Liver (tissue), 9 donors: ENCODE data around the gene CLDN5. TPM values are rescaled to one million over a fixed set of nuclear protein-coding genes. Genes with fewer than 3 reads are reported as not detected.
A peak's percentile ranks its signal among the peaks of the same experiment; 100 is the strongest.

Source experiments
- DNase-seq: peaks from one replicate; pipeline ENCODE4 v3.0.0-alpha.2; 2017; ENCODE audit warnings: low spot score
- H3K27ac ChIP-seq, 2 donors: one replicate each; pipeline ENCODE4 v1.7.0; 2013; ENCODE audit warnings: inconsistent platforms in 2 of 2, low read length in 2 of 2, control low read depth in 1 of 2, low read depth in 1 of 2, mild to moderate bottlenecking in 1 of 2
- H3K27me3 ChIP-seq, 4 donors: one replicate each; pipeline versions ENCODE4 v1.6.1 to v1.7.0; 2013; ENCODE audit warnings: low read length in 3 of 4, inconsistent platforms in 1 of 4, mild to moderate bottlenecking in 1 of 4, moderate library complexity in 1 of 4; ENCODE audit not compliant: control insufficient read depth in 4 of 4, insufficient read depth in 4 of 4
- H3K36me3 ChIP-seq, 4 donors: one replicate each; pipeline versions ENCODE4 v1.6.1 to v1.7.0; 2013; ENCODE audit warnings: low read length in 3 of 4, mild to moderate bottlenecking in 3 of 4, low read depth in 1 of 4, moderate library complexity in 1 of 4; ENCODE audit not compliant: control insufficient read depth in 4 of 4, insufficient read depth in 3 of 4
- H3K4me1 ChIP-seq, 4 donors: one replicate each; pipeline versions ENCODE4 v1.6.1 to v1.7.0; 2013; ENCODE audit warnings: low read length in 3 of 4, mild to moderate bottlenecking in 3 of 4, moderate library complexity in 1 of 4; ENCODE audit not compliant: control insufficient read depth in 4 of 4, insufficient read depth in 4 of 4
- H3K4me3 ChIP-seq, 3 donors: one replicate each; pipeline versions ENCODE4 v1.6.1 to v1.7.0; 2013; ENCODE audit warnings: low read length in 3 of 3, control low read depth in 1 of 3, low read depth in 1 of 3, mild to moderate bottlenecking in 1 of 3
- H3K9ac ChIP-seq, 2 donors: one replicate each; pipeline ENCODE4 v1.7.0; 2013; ENCODE audit warnings: low read length in 2 of 2, mild to moderate bottlenecking in 2 of 2, moderate library complexity in 2 of 2, control low read depth in 1 of 2, low read depth in 1 of 2
- H3K9me3 ChIP-seq, 4 donors: one replicate each; pipeline versions ENCODE4 v1.6.1 to v1.7.0; 2013; ENCODE audit warnings: low read length in 3 of 4; ENCODE audit not compliant: control insufficient read depth in 4 of 4
- EGR1 ChIP-seq, 2 donors: IDR thresholded peaks; 2 replicates each; pipeline ENCODE4 v1.6.1; 2016 to 2018; ENCODE audit warnings: antibody characterized with exemption in 2 of 2, low read depth in 2 of 2
- FOXA1 ChIP-seq: IDR thresholded peaks from 2 replicates; pipeline ENCODE4 v1.6.1; 2016; ENCODE audit warnings: antibody characterized with exemption
- HNF4A ChIP-seq, 2 donors: conservative IDR thresholded peaks; 2 replicates each; pipeline ENCODE4 v1.6.1; 2016; ENCODE audit warnings: antibody characterized with exemption in 2 of 2, mild to moderate bottlenecking in 2 of 2
- HNF4G ChIP-seq: IDR thresholded peaks from 2 replicates; pipeline ENCODE4 v1.6.1; 2016; ENCODE audit warnings: antibody characterized with exemption
- JUND ChIP-seq, 2 donors: IDR thresholded peaks; 2 replicates each; pipeline ENCODE4 v1.6.1; 2016; ENCODE audit warnings: antibody characterized with exemption in 2 of 2
- NR2F2 ChIP-seq: IDR thresholded peaks from 2 replicates; pipeline ENCODE4 v1.6.1; 2016; ENCODE audit warnings: antibody characterized with exemption
- TAF1 ChIP-seq: conservative IDR thresholded peaks from 2 replicates; pipeline ENCODE4 v1.6.1; 2016; ENCODE audit warnings: antibody characterized with exemption, mild to moderate bottlenecking
- WGBS: extraction: QIAGEN DNeasy Blood & Tissue Kit; methylation state at CpG from one replicate; pipeline ENCODE4 v1.1.7; 2013; 5-methylcytosine and 5-hydroxymethylcytosine counted together
- polyA plus RNA-seq, 2 donors: library from polyadenylated mRNA; stranded (reverse) in 1 of 2; unstranded in 1 of 2; fragments of 200-250 nt in 1 of 2; fragments of >200 nt in 1 of 2; fragmentation: Nextera tagmentation in 1 of 2; extraction: Ambion mirVana in 1 of 2; gene quantifications; one replicate each; pipeline versions ENCODE4 v1.2.1 to v1.2.3, GENCODE V29; 2013 to 2015
- total RNA-seq, 2 donors: library from RNA; depleted of rRNA; stranded (reverse); fragments of >200 nt; gene quantifications; one replicate each; pipeline ENCODE4 v1.2.3, GENCODE V29; 2014
- TF ChIP-seq, protein P1 (sequence below): IDR thresholded peaks from 2 replicates; pipeline ENCODE4 v1.6.1; 2016; ENCODE audit warnings: antibody characterized with exemption
- TF ChIP-seq, protein P2 (sequence below): IDR thresholded peaks from 2 replicates; pipeline ENCODE4 v1.6.1; 2016; ENCODE audit warnings: antibody characterized with exemption, mild to moderate bottlenecking
- TF ChIP-seq, protein P3 (sequence below): IDR thresholded peaks from 2 replicates; pipeline ENCODE4 v1.6.1; 2016; ENCODE audit warnings: antibody characterized with exemption
- TF ChIP-seq, protein P4 (sequence below): IDR thresholded peaks from 2 replicates; pipeline ENCODE4 v1.6.1; 2016; ENCODE audit warnings: antibody characterized with exemption
- TF ChIP-seq, protein P5 (sequence below): fragments of 150-350 bp; IDR thresholded peaks from 2 replicates; pipeline ENCODE4 v1.5.1; 2017; ENCODE audit warnings: improper control_type of control experiment, low read depth, low read length; ENCODE audit not compliant: missing input control
- donor health status: healthy.
- donor health status: healthy.
- donor health status: healthy.
- donor health status: healthy.
- donor health status: healthy.

CLDN5 gene
- total and polyA plus RNA-seq, 4 donors, result 15.6 to 31.5 (median 22.4) TPM

DNA sequence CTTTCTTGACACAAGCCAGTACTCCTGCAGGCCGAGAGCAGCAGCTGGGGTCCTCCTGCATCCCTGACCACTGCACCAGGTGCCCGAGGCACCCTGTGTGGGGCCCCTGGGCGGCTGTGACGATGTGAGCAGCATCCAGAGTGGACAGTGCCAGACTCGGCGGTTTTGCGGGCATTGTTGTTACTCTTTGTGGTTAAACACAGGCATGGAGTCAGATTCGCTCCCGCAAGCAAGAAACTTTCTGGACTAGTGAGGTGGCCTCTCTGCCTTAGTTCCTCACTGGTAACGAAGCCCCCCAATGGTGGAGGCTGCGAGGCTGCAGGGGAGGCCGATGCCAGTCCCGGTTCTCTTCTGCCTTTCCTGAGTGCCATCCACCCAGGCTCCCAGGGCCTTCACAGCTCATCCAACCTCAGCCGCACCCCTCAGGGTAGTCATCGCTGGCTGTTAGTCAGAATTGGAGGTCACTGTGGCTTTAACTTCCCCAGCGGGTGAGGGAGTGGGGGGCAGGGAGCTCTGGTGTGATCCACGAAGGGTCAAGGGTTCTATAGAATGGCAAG is 3.7 kb upstream of the CLDN5 start:
- Histone ChIP-seq H3K9ac (no peak overlapping the region), H3K4me3 (no peak overlapping the region), H3K27ac (no peak overlapping the region), H3K9me3 (no peaks in the 10 kb centered on the region), H3K27me3 (peaks cover 0 to 10% (median 5%) of the 10 kb centered on the region in 4 donors), H3K4me1 (peaks cover 4 to 22% (median 9%) of the 10 kb centered on the region in 4 donors), H3K36me3 (no peaks in the 10 kb centered on the region)
- TF ChIP-seq HNF4A (conservative IDR thresholded peaks at IDR 0.05) (no peak), EGR1 (IDR thresholded peaks at IDR 0.05; ENCODE audit: low read depth in 2 of 2) (no peak), TAF1 (no peak), JUND (IDR thresholded peaks at IDR 0.05) (no peak), HNF4G (no peak)
- TF ChIP-seq, protein P1, sequence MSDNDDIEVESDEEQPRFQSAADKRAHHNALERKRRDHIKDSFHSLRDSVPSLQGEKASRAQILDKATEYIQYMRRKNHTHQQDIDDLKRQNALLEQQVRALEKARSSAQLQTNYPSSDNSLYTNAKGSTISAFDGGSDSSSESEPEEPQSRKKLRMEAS, result no peak
- TF ChIP-seq, protein P2, sequence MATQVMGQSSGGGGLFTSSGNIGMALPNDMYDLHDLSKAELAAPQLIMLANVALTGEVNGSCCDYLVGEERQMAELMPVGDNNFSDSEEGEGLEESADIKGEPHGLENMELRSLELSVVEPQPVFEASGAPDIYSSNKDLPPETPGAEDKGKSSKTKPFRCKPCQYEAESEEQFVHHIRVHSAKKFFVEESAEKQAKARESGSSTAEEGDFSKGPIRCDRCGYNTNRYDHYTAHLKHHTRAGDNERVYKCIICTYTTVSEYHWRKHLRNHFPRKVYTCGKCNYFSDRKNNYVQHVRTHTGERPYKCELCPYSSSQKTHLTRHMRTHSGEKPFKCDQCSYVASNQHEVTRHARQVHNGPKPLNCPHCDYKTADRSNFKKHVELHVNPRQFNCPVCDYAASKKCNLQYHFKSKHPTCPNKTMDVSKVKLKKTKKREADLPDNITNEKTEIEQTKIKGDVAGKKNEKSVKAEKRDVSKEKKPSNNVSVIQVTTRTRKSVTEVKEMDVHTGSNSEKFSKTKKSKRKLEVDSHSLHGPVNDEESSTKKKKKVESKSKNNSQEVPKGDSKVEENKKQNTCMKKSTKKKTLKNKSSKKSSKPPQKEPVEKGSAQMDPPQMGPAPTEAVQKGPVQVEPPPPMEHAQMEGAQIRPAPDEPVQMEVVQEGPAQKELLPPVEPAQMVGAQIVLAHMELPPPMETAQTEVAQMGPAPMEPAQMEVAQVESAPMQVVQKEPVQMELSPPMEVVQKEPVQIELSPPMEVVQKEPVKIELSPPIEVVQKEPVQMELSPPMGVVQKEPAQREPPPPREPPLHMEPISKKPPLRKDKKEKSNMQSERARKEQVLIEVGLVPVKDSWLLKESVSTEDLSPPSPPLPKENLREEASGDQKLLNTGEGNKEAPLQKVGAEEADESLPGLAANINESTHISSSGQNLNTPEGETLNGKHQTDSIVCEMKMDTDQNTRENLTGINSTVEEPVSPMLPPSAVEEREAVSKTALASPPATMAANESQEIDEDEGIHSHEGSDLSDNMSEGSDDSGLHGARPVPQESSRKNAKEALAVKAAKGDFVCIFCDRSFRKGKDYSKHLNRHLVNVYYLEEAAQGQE, result no peak
- TF ChIP-seq, protein P3, sequence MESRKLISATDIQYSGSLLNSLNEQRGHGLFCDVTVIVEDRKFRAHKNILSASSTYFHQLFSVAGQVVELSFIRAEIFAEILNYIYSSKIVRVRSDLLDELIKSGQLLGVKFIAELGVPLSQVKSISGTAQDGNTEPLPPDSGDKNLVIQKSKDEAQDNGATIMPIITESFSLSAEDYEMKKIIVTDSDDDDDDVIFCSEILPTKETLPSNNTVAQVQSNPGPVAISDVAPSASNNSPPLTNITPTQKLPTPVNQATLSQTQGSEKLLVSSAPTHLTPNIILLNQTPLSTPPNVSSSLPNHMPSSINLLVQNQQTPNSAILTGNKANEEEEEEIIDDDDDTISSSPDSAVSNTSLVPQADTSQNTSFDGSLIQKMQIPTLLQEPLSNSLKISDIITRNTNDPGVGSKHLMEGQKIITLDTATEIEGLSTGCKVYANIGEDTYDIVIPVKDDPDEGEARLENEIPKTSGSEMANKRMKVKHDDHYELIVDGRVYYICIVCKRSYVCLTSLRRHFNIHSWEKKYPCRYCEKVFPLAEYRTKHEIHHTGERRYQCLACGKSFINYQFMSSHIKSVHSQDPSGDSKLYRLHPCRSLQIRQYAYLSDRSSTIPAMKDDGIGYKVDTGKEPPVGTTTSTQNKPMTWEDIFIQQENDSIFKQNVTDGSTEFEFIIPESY, result no peak
- TF ChIP-seq, protein P4, sequence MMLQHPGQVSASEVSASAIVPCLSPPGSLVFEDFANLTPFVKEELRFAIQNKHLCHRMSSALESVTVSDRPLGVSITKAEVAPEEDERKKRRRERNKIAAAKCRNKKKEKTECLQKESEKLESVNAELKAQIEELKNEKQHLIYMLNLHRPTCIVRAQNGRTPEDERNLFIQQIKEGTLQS, result no peak
- TF ChIP-seq, protein P5, sequence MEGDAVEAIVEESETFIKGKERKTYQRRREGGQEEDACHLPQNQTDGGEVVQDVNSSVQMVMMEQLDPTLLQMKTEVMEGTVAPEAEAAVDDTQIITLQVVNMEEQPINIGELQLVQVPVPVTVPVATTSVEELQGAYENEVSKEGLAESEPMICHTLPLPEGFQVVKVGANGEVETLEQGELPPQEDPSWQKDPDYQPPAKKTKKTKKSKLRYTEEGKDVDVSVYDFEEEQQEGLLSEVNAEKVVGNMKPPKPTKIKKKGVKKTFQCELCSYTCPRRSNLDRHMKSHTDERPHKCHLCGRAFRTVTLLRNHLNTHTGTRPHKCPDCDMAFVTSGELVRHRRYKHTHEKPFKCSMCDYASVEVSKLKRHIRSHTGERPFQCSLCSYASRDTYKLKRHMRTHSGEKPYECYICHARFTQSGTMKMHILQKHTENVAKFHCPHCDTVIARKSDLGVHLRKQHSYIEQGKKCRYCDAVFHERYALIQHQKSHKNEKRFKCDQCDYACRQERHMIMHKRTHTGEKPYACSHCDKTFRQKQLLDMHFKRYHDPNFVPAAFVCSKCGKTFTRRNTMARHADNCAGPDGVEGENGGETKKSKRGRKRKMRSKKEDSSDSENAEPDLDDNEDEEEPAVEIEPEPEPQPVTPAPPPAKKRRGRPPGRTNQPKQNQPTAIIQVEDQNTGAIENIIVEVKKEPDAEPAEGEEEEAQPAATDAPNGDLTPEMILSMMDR, result no peak
- no peak for DNase-seq
- WGBS, result 75% methylated on average over 17 of the region's 17 CpGs

DNA sequence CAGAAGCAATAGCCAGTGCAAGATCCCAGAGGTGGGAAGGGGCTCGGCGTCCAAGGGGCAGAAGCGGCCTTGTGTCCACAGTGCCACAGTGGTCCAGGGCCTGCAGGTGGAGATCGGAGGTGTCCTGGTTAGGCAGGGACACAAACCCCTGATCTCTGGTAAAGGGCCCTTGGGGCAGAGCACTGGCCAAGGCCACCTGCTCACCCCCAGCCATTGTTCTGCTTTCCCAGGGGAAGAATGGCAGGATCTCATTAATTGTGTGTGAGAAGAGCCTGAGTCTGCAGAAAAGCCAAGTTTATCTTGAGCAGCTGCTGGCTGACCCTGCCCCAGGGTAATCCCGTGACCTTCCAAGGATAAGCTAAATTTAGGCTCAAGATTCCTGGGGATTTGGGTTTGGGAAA is 3.1 kb upstream of the CLDN5 start:
- Histone ChIP-seq H3K27me3 (peaks cover 0 to 10% (median 5%) of the 10 kb centered on the region in 4 donors), H3K4me1 (peaks cover 4 to 22% (median 9%) of the 10 kb centered on the region in 4 donors), H3K36me3 (no peaks in the 10 kb centered on the region), H3K27ac (no peak overlapping the region), H3K4me3 (no peak overlapping the region), H3K9ac (no peak overlapping the region), H3K9me3 (no peaks in the 10 kb centered on the region)
- TF ChIP-seq FOXA1 (no peak), NR2F2 (peak; percentile 95)
- whole genome bisulfite sequencing, result 85% methylated on average over 5 of the region's 5 CpGs
- no peak for DNase-seq
